ENCODE measurements around the gene CNEP1R1. TPM values are rescaled to one million over a fixed set of nuclear protein-coding genes. Genes with fewer than 3 reads are reported as not detected.

The CNEP1R1 gene
- total and polyA plus RNA-seq, 2 donors from 2014 or later = 9.4 to 19.4 TPM

DNA sequence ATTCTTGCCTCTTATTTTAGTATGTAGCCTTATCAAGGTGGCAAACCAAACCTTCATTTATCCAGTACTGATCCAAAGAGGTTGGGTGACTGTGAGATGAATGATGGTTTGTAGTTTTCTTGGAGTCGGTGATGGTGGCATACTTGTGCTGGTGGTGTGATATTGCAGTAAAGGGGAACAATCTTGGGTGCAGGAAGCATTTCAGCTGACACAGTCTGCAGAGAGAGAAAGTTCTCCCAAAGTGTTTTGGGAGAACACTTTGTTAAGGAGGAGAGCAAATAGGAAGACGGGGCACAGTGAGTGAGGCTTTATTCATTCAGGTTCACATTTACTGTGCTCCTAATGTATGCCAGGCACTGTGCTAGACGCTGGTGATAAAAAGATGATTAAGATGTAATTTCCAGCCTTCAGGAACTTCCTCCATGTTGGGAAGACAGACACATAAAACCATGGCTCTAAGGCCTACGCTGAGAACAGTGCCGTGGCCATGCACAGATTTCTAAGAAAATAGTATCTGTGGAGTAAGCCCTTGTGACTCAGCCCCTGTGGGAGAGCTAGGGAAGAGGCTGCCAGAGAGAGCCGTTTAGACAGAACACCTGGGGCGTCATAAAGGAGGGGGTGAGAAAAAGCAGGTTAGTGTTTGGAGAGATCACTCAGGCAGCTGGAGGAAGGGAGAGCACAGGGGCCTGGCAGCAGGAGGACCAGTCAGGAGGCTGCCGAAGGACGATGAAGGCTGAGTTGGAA is 54.5 kb downstream of the CNEP1R1 start:
- peaks cover 2 to 36% (median 15%) of the 10 kb centered on the region in 3 donors for H3K36me3 ChIP-seq (ENCODE audit: control insufficient read depth in 2 of 3, insufficient read depth in 3 of 3, low read length in 3 of 3)
- FAIRE-seq = no peak

DNA sequence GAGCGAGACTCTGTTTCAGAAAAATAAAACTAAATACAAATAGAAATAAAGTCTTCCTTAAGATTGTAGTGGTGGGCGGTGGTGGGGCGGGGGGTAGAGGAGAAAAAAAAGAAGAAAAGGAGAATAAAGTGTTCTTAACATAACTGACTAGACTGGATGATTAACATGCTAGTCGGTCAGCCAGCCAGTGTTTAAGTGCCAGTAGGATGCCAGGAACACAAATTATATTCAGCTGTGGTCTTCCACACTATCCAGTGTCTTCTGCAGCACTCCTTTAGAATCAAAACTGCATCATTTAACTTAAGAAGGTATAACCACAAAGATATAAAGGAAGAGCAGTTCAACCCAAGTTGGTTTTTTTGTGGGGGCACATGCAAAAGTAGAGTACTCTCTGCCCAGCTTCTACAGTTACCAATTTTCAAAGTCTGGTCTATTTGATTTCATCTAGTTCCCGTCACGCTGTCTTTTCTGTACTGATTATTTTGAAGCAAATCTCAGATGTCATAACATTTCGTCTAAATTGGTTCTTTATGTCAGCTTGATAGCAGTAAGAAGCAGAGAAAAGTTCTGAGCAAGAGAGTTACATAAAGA is 56.5 kb downstream of the CNEP1R1 start:
- Histone ChIP-seq H3K27ac (ENCODE audit: low read depth in 2 of 2, low read length in 2 of 2) (no peak overlapping the region), H3K4me1 (ENCODE audit: control insufficient read depth in 2 of 3, insufficient read depth in 2 of 3, low read depth in 1 of 3, low read length in 3 of 3) (no peaks in the 10 kb centered on the region), H3K4me3 (ENCODE audit: low read length in 3 of 3) (no peak overlapping the region), H3K9ac (ENCODE audit: low read length in 3 of 3) (no peak overlapping the region), H3K36me3 (ENCODE audit: control insufficient read depth in 2 of 3, insufficient read depth in 3 of 3, low read length in 3 of 3) (peaks cover 2 to 50% (median 20%) of the 10 kb centered on the region in 3 donors), H3K27me3 (ENCODE audit: control insufficient read depth, insufficient read depth, low read length) (no peaks in the 10 kb centered on the region), H3K9me3 (ENCODE audit: control insufficient read depth in 2 of 3, insufficient read depth in 1 of 3, low read length in 3 of 3) (no peaks in the 10 kb centered on the region)
- intact Hi-C loops (cut with DNase I) = no loop called here
- FAIRE-seq (no peak), DNase-seq (no peak)
- TF ChIP-seq CTCF (IDR thresholded peaks at IDR 0.05; ENCODE audit: borderline replicate concordance, extremely low read depth, insufficient read depth) = no peak

More for the DNA sequence above, 54.5 kb downstream of the CNEP1R1 start:
- TF ChIP-seq CTCF (IDR thresholded peaks at IDR 0.05; ENCODE audit: borderline replicate concordance, extremely low read depth, insufficient read depth) = no peak
- Histone ChIP-seq H3K27ac (ENCODE audit: low read depth in 2 of 2, low read length in 2 of 2) (no peak overlapping the region), H3K9ac (ENCODE audit: low read length in 3 of 3) (no peak overlapping the region), H3K9me3 (ENCODE audit: control insufficient read depth in 2 of 3, insufficient read depth in 1 of 3, low read length in 3 of 3) (no peaks in the 10 kb centered on the region), H3K4me1 (ENCODE audit: control insufficient read depth in 2 of 3, insufficient read depth in 2 of 3, low read depth in 1 of 3, low read length in 3 of 3) (no peaks in the 10 kb centered on the region), H3K4me3 (ENCODE audit: low read length in 3 of 3) (no peak overlapping the region), H3K27me3 (ENCODE audit: control insufficient read depth, insufficient read depth, low read length) (no peaks in the 10 kb centered on the region)
- intact Hi-C loops (cut with DNase I) = no loop called here
- DNase-seq = no peak

DNA sequence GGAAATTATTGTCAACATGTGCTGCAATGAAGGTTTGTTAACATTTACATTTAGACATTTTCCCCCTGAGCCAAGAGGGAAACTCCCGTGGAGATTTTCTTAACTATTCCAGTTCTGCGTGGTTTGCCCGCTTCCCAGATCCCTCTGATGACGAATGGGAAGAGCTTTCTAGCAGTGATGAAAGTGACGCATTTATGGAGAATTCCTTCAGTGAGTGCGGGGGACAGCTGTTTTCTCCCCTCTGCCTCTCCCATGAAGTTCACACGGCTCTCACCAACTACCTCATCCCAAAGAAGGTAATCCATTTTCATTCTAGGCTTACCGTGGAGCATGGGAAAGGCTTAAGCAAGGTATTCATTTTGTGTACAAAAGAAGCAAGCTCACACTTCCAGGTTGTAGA is 59.0 kb downstream of the CNEP1R1 start:
- Histone ChIP-seq H3K9ac (ENCODE audit: low read length in 3 of 3) (no peak overlapping the region), H3K4me1 (ENCODE audit: control insufficient read depth in 2 of 3, insufficient read depth in 2 of 3, low read depth in 1 of 3, low read length in 3 of 3) (no peaks in the 10 kb centered on the region), H3K9me3 (ENCODE audit: control insufficient read depth in 2 of 3, insufficient read depth in 1 of 3, low read length in 3 of 3) (no peaks in the 10 kb centered on the region), H3K27me3 (ENCODE audit: control insufficient read depth, insufficient read depth, low read length) (no peaks in the 10 kb centered on the region), H3K36me3 (ENCODE audit: control insufficient read depth in 2 of 3, insufficient read depth in 3 of 3, low read length in 3 of 3) (peaks cover 7 to 52% (median 28%) of the 10 kb centered on the region in 3 donors), H3K27ac (ENCODE audit: low read depth in 2 of 2, low read length in 2 of 2) (no peak overlapping the region), H3K4me3 (ENCODE audit: low read length in 3 of 3) (no peak overlapping the region)
- no peak for TF ChIP-seq CTCF (IDR thresholded peaks at IDR 0.05; ENCODE audit: borderline replicate concordance, extremely low read depth, insufficient read depth)
- intact Hi-C loops (cut with DNase I) = no loop called here
- no peak for DNase-seq
- no peak for FAIRE-seq

Data from kidney (tissue), 14 donors.